Measurements from ENCODE around the gene MND1.

MND1 gene, protein sequence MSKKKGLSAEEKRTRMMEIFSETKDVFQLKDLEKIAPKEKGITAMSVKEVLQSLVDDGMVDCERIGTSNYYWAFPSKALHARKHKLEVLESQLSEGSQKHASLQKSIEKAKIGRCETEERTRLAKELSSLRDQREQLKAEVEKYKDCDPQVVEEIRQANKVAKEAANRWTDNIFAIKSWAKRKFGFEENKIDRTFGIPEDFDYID

GRCh38 chr4:153344131-153345011 is at the start of gene MND1:
Gene MND1, plus strand, starts transcription at chr4:153344688. Its CDS starts 50 bp downstream, at chr4:153344738.
- DNase-seq: peak; percentile 41

DNA sequence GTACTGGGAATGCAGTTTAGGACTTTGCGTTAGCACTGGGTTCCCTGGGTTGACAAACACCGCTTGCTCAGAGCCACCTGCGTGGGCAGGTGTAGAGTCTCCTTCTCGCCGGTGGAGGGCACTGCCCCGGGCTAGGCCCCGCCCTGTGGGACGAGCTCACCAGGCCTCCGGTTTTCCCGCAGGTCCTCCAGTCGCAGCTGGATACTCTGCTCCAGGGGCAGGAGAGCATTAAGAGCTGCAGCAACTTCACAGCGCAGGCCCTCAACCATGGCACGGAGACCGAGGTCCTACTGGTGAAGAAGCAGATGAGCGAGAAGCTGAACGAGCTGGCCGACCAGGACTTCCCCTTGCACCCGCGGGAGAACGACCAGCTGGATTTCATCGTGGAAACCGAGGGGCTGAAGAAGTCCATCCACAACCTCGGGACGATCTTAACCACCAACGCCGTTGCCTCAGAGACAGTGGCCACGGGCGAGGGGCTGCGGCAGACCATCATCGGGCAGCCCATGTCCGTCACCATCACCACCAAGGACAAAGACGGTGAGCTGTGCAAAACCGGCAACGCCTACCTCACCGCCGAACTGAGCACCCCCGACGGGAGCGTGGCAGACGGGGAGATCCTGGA is 49.2 kb upstream of the MND1 start:
- DNase-seq: no peak

DNA sequence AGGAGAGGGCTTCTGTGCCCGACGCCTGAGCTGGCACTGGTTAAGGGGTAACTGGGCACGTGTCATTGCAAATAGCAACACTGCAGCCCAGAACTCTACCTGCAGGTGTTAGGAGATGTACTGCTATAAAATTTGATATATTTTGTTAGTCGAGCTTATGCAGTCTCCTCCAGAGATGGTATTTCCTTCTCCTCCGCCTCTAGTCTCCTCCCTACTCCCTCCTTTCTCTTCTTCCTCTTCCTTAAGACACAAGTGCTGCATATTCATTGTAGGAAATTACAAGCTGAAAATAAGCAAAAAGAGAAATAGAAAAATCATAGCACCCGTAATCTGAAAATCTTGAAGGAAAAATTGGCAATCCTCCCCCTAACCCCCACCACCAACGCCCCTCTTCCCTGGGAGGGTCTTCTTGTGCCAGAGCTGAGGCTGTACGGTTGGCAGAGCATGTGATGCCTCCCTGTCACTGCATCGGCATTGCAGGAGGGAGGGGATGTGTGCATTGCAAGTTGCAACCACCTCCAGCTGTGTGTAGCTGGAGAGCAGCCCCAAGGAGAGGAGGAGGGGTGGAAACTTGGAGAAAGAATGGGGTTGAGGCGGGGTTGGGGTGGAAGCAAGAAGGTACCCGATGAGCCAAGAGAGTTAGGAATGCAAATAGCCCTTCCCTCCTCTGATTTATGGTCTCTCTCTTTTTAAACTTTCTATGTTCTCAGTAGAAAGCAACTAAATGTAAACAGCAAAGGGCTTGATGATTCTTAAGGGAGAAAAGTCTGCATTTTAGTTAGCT is 48.3 kb upstream of the MND1 start:
- no peak for DNase-seq

GRCh38 chr4:153297116-153297515 is 47.4 kb upstream of the MND1 start:
- no peak for DNase-seq

- DNase-seq: no peak
These were observed 33.7 kb upstream of the MND1 start for GRCh38 chr4:153310793-153311192.

GRCh38 chr4:153314915-153315314 is 29.6 kb upstream of the MND1 start:
- DNase-seq: no peak

- DNase-seq: peak; percentile 24
These were observed 25.7 kb upstream of the MND1 start for GRCh38 chr4:153318696-153319320.

DNA sequence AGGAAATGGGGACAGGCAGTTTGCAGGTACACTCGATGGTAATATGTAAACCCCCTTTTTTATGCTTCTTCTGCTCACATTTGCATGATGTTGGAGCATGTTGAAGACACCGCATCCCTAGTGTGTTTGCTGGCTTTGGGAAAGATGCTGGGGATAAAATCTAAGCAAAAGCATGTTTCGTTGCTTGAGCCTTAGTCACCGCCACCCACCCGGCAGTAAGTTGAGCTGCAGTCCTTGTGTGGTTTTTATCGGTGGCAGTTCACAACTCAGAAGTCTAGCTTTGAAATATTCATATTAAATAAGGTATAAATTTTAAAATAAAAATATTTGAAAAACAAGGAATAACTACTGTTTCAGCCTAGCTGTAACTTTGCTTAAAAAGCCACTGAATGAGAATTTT is 21.7 kb upstream of the MND1 start:
- no peak for DNase-seq

DNA sequence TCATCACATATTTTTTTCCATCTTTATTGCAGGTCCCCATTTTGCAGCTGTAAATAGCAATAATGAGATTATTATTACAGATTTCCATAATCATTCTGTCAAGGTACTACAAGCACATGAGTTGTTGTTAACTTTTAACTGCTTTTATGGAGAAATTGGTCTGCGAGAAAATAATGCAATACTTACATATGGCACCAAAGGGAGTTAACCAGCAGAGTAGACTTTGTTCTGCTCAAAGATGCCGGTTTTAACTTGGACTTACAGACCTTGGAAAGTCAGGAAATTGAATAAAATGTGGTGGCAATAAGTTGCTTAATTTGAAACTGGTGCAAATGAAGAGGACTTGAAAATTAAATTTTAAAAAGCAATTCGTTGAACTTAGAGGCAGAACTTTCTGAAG is 20.4 kb upstream of the MND1 start:
- no peak for DNase-seq

GRCh38 chr4:153325558-153325957 is 18.9 kb upstream of the MND1 start:
- no peak for DNase-seq

DNA sequence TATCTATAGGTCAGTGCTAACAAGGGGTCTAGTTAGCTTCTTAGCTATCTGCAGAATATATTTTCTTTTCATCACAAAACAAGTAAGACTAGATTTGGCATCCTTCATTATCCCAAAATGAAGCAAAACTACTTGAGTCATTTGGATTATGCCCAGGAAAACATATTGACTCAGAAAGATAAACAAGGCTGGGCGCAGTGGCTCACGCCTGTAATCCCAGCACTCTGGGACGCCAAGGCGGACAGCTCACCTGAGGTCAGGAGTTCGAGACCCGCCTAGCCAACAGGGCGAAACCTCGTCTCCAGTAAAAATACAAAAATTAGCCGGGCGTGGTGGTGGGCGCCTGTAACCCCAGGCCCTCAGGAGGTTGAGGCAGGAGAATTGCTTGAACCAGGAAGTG is 18.0 kb upstream of the MND1 start:
- no peak for DNase-seq

DNA sequence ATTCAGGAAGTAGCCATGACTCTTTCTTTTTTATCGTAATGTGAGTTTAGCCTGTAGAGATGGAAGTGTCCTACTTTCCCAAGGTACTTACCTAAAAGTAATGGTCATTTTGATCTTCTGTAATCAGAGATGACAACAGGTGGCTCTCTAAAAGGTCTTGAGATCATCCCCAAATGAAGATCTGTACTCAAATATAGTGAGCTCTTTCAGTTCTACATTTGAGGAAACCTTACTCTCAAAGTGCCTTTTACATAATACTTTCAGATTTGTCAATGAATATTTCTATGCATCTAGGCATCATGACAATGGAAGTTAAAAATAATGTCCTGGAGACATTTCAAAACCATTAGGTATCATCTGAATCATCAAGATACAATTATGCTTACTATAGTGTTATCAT is 17.2 kb upstream of the MND1 start:
- DNase-seq: no peak

DNA sequence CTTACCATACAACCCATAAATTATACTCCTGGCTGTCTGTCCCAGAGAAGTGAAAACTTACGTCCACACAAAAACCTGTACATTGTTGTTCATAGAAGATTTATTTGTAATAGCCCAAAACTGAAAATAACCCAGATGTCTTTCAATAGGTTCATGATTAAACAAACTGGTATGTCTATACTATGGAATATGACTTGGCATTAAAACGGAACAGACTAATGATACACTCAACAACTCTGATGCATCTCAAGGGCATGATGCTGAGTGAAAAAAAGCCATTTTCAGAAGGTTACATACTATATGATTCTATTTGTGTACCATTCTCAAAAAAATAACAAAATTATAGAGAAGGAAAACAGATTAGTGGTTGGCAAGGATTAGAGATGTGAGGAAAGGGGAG is 11.6 kb upstream of the MND1 start:
- no peak for DNase-seq

DNA sequence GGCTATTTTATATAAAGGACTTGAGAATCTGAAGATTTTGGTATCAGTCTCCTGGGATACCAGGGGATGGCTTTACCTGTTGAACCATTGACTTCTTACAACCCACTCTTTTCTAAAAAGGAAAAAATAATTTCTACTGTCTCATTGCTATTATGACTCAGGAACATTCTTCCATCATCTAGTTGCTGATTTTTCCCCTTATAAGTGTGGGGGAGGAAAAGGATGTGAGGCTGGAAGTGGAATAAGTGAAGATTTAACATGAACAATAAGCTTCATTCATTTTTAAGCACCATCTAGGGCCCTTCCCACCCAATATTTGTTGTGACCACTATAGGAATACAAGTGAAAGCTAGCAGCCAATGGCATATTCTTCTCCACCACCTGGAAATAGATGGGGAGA is 10.6 kb upstream of the MND1 start:
- DNase-seq: peak; percentile 9

GRCh38 chr4:153335665-153336064 is 8.8 kb upstream of the MND1 start:
- no peak for DNase-seq

DNA sequence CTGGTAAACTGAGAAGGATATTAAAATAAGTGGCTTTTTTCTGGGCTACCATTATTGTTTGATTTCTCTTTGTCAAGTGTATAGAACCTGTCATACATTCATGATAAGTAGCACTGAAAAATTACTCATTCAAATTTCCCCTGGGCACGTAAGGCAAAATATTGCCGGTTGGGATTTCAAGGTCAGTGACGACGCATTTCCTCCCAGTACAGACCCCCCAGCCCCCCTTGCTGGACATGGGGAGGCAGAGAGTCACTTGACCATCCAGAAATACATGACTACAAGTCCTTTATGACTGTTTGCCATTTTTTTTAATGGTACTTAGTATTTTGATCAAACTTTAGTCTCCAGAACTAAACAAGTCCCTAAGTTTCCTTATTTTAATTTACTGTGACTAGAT is 6.8 kb upstream of the MND1 start:
- DNase-seq: no peak

- peak; percentile 23 for DNase-seq
These were observed 2.9 kb upstream of the MND1 start for GRCh38 chr4:153341575-153342090.

- no peak for DNase-seq
These were observed 1.5 kb upstream of the MND1 start for GRCh38 chr4:153342751-153343552.

DNA sequence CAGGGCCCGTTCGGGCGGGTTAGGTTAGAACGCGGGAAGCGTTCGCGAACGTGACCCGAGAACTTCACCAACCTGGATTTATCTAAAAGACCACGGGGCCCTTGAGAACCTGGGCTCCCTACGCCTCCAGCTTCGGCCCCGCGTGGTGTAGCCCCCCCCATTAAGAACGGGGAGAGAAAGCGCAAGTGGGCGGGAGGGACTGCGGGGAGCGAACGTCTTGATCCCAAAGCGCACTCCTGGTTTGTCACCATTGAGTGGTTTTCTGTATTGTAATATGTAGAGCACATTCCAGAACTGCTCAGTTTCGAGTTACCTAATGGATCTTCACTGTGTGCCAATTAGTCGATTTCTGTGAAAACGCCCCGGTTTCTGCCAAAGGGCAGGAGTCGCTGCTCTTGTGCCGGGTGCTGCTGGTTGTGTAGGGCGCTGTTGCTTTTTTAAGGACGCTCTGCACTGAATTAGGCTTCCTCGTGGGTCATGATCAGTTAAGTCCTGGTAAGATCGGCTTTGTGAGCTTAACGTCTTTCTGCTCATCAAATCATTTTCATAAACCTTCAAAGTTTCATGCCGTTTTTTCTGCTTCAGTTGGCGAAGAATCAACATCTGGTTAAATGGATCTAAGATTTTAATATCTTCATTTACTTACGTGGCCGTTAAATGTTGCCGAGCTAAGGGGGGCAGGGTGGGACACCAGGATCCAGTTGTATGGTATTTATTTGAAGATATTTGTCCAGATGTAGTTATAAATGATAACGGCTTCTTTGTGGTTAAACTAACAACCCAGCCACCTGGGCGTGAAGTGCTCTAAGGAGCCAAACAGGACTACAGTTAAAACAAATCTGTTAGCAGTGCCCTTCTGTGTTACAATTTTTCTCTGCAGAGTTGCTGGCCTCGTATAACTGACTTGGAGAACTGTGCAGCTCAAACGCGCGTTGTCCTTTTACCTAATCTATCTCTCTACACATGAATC is 809 bp downstream of the MND1 start:
- peak; percentile 67 for DNase-seq

GRCh38 chr4:153346031-153346430 is 1.5 kb downstream of the MND1 start:
- DNase-seq: no peak
